Erythroblast (primary cell): Measurements from ENCODE around the gene CPSF7.
"Not testable (repeated sequence)": the region's sequence is repeated elsewhere in the genome, so short reads cannot be mapped to it uniquely, and the experiment has no call there.

ENCODE experiments used
- DNase-seq, 2 experiments: peaks; one replicate each; lab custom pipeline; 2025; lab: John Stamatoyannopoulos, UW
- GATA1 ChIP-seq: IDR thresholded peaks from 2 replicates; pipeline ENCODE4 v1.6.1; 2011; ENCODE audit warnings: low read depth, mild to moderate bottlenecking, control low read depth, low read length, moderate library complexity
- POLR2A ChIP-seq: IDR thresholded peaks from 2 replicates; pipeline ENCODE4 v1.6.1; 2011; ENCODE audit warnings: mild to moderate bottlenecking, low read length

The CPSF7 gene

DNA sequence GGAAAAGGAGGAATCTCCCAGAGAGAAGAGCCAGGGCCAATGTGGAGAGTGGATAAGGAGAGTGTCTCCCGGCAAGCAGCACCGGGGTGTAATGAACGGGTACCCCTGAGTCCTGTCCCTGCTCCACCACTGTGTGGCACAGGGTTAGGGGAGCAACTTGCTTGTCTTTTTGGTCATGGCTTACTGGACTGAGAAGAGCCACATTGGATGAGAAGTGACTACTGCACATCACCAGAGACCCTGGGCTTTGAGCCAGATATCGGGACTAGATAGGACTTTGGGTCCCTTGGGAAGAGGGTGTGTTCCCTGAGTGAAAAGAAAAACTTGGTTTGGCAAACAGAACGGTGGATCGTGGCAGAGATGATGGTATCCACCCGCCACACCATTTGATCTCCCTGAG, 24.7 kb upstream of the CPSF7 start:
- no peak for DNase-seq
- TF ChIP-seq POLR2A = no peak
- no peak for TF ChIP-seq GATA1

DNA sequence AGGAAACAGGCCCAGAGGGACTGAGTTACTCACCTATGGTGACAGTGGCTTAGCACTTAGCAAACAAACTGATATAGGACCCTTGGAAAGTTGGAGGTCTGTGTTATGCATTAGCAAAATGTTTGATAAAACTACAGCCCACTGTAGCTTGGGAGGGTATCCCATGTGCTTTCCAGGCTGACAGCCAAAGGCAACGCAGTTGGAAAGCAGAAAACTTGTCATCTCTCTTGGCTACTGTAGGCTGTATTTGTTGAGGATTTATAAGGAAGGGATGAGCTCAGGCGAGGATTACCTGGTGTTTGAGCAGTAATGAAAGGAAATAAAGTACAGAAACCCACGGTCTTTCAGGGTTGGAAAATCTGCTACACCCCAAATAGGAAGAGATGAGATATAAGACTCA, 23.9 kb upstream of the CPSF7 start:
- TF ChIP-seq GATA1 (no peak), POLR2A (no peak)
- no peak for DNase-seq

DNA sequence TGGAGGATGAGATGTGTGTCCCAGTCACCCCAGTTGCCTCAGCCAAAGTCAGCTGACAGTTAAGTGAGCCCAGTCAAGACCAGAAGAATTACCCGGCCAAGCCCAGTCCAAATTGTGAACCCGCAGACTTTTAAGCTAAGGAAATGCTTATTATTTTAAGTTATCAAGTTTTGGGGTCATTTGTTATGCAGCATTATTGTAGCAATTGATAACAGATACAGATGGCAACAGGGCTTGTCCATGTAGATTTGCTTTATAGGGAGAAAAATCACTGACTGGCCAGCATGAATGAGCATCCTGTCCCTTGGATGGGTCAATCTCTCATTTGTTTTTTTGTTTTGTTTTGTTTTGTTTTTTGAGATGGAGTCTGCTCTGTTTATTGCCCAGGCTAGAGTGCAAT, 23.1 kb upstream of the CPSF7 start:
- no peak for DNase-seq

GRCh38 chr11:61448552-61448927, 18.8 kb upstream of the CPSF7 start:
- no peak for DNase-seq
- TF ChIP-seq GATA1 = no peak
- TF ChIP-seq POLR2A = no peak

More for the DNA sequence above, 23.1 kb upstream of the CPSF7 start:
- TF ChIP-seq POLR2A (no peak), GATA1 (no peak)

DNA sequence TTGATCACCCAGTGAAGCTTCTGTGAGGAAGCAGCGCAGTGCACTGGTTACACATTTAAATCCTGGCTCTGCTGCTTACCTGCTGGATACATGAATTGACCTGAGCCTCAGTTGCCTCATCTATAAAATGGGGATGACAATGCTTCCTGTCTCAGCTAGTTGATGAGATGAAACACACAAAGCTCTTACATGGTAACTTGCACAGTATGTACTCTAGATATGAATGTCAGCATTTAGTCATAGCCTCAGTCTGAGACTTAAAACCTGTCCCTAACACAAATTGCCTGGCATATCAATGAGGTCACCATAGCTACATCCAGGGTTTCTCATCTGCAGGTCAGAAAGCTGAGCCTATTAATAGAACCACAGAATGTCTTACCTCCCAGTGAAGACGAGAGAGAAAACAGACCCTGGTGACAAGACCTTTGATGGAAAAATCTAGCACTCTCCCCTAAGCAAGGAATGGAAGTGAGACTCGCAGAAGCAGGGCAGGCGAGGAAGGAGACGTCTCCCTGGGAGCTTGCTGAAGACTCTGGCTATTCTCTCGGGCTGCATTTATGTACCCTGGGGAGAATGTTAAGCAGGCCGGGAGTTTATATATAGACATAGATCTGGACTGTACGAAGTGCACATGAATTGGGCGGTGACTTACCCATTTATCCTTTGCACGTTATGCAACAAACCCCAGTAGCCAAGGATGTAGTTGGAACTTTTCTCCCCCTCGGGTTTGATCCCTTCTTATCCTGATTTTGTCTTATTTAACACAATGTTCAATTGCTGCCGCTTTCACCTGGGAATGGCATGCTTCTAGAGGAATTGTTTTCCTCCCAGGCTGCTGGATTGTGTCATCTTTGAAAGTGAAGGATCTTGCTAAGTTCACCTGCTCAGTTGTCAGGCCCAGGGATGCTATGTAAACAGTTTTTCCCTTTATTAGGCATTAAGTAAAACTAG, 18.1 kb upstream of the CPSF7 start:
- DNase-seq = no peak
- TF ChIP-seq POLR2A (no peak), GATA1 (no peak)

DNA sequence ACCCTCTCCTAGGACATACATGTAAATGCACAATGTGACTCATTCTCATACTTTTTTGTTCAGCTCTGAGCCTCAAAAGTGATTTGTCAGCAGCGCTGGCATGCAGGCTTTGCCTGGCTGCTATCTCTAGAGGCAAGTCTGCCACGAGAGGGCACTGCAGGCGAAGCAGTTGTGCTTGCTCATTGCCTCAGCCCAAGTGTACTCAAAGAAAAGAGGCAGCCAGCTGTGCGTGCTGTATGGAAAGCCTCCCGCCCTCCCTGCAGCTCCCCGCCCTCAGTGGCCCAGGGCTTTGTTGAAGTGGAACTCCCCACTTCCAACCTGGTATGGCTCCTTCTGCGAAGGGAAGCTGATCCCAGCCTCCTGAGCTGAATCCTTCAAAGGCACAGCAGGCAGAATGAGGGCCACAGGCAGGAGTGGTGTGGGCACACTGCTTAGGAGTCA, 16.5 kb upstream of the CPSF7 start:
- DNase-seq = peak; percentile 90 to 93
- TF ChIP-seq POLR2A (no peak), GATA1 (no peak)

GRCh38 chr11:61445516-61445915, 15.7 kb upstream of the CPSF7 start:
- DNase-seq = no peak
- no peak for TF ChIP-seq GATA1
- TF ChIP-seq POLR2A = no peak

DNA sequence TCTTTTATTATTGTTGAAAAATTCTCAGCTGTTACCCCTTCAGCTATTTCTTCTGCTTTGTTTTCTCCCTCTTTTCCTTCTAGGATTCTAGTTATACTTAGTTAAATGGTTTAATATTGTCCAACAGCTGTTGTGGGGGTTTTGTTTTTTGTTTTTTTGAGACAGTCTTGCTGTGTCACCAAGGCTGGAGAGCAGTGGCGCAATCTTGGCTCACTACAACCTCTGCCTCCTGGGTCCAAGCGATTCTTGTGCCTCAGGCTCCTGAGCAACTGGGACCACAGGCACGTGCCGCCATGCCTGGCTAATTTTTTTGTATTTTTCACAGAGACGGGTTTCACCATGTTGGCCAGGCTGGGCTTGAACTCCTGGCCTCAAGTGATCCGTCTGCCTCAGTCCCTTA, 12.8 kb upstream of the CPSF7 start:
- no peak for TF ChIP-seq GATA1
- DNase-seq = no peak

DNA sequence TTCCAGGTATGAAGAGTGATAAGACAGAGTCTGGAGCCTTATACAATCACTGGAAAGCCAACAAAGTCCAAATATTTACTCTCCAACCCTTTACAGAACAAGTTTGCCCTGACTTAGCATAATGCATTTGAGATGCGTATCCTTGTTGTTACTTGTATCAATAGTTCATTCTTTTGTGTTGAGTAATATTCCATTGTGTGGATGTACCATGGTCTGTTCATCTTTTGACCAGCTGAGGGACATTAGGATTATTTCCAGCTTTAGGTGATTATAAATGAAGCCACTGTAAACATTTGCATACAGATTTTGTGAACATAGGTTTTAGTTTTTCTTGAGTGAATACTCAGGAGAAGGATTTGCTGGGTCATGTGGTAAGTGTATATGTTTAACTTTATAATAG, 9.8 kb upstream of the CPSF7 start:
- no peak for DNase-seq
- TF ChIP-seq GATA1 (no peak), POLR2A (no peak)

DNA sequence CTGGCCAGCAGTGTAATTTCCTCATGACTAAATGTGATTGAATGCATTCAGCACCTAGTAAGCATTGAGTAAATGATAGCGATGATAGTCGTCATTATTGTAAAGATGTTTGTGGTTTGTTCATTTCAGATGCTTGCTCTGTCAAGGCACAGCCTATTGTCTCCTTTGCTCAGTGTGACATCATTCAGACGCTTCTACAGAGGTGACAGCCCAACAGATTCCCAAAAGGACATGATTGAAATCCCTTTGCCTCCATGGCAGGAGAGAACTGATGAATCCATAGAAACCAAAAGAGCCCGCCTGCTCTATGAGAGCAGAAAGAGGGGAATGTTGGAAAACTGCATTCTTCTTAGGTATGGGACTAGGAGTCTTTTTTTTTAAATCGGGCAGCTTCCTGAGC, 7.7 kb upstream of the CPSF7 start:
- TF ChIP-seq GATA1 = no peak
- TF ChIP-seq POLR2A = no peak
- DNase-seq = no peak

GRCh38 chr11:61430839-61431238, 1.1 kb upstream of the CPSF7 start:
- DNase-seq = not testable (repeated sequence)

DNA sequence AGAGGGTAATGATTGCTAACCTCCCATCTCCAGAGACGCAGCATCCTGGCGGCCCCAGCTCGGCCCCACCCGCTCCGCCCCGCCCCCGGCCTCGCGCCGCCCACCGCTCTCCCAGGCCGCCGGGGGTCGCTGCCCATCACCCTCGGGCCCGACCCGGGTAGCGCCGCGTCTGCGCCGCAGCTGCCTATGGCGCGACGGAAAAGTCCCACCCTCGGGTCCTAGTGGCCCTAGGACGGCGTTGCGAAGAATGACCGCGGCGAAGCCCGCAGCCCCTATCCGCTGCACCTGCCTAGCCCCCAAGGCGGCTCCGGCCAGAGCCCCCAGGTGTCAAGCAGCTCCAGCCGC, 457 bp downstream of the CPSF7 start:
- no peak for TF ChIP-seq GATA1
- TF ChIP-seq POLR2A = no peak
- peak; percentile 87 to 91 for DNase-seq

GRCh38 chr11:61425367-61426131, 4.2 kb downstream of the CPSF7 start:
- DNase-seq = no peak
- no peak for TF ChIP-seq GATA1

DNA sequence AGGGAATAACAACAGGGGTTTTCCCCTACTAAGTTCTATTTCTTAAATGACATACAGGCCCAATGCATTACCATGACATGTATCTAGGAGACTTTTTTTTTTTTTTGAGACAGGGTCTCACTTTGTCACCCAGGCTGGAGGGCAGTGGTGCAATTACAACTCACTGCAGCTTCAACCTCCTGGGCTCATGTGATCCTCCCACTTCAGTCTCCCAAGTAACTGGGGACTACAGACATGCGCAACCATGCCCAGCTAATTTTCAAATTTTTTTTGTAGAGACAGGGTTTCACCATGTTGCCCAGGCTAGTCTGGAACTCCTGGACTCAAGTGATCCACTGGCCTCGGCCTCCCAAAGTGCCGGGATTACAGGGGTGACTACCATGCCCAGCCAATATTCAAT, 7.5 kb downstream of the CPSF7 start:
- TF ChIP-seq POLR2A (no peak), GATA1 (no peak)
- no peak for DNase-seq

DNA sequence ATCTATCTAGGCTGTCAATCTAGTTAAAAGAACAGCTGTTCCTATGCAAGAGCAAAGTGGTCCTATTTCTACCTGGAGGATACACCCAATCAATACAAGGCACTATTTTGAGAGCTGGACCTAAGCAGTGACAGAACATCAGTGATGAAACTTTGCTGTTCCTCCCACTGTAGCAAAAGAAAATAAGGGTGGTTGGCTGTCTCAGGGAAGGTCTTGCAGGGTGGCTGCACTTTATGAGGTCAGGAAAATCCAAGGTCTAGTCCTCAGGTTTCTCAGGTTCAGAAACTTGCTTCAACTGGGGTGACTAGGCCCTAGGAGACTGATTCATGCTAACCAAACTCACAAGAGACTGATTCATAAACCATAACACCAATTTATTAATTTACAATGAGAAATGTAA, 11.6 kb downstream of the CPSF7 start:
- TF ChIP-seq GATA1 (no peak), POLR2A (no peak)
- no peak for DNase-seq
